AG04449 (cell line): ENCODE measurements around the gene EYS.

ENCODE experiments used
- CTCF ChIA-PET: fragments of 350-600 bp; formaldehyde crosslinking; extraction: SDS; loops from one replicate; lab custom pipeline; 2021; ENCODE audit warnings: antibody characterized with exemption; lab: Yijun Ruan, JAX
- POLR2A ChIA-PET: fragments of 400-600, 350-600 bp; formaldehyde crosslinking; extraction: SDS; loops from one replicate; lab custom pipeline; 2020; ENCODE audit warnings: antibody characterized with exemption, inconsistent platforms; lab: Yijun Ruan, JAX
- DNase-seq: peaks from one replicate; pipeline ENCODE4 v3.0.0-alpha.2; 2010; ENCODE audit warnings: low read depth, low spot score
- H3K4me3 ChIP-seq: 2 replicates; pipeline ENCODE4 v1.5.1; 2011; ENCODE audit warnings: low read depth, mild to moderate bottlenecking, control low read depth, low read length
- CTCF ChIP-seq: IDR thresholded peaks from one replicate; pipeline ENCODE4 v1.5.1; 2011; ENCODE audit warnings: mild to moderate bottlenecking, moderate library complexity, low read length, control low read depth, inconsistent platforms; ENCODE audit not compliant: insufficient read depth; ENCODE audit errors: missing control alignments

Gene EYS

GRCh38 chr6:65149841-65150240 is 557.2 kb downstream of the EYS start:
- ChIA-PET POLR2A (no interaction called here), CTCF (no interaction called here)
- no peak for DNase-seq

GRCh38 chr6:65148839-65149238 is 558.2 kb downstream of the EYS start:
- DNase-seq: no peak
- TF ChIP-seq CTCF: no peak
- ChIA-PET POLR2A (no interaction called here), CTCF (no interaction called here)
- H3K4me3 ChIP-seq: no peak overlapping the region

More at GRCh38 chr6:65149841-65150240, 557.2 kb downstream of the EYS start:
- H3K4me3 ChIP-seq: no peak overlapping the region
- TF ChIP-seq CTCF: no peak

GRCh38 chr6:65135567-65135966 is 571.5 kb downstream of the EYS start:
- CTCF ChIA-PET: no interaction called here
- no peak overlapping the region for H3K4me3 ChIP-seq
- POLR2A ChIA-PET: no interaction called here
- TF ChIP-seq CTCF: no peak
- no peak for DNase-seq

- TF ChIP-seq CTCF: no peak
- ChIA-PET POLR2A (no interaction called here), CTCF (no interaction called here)
- no peak overlapping the region for H3K4me3 ChIP-seq
- DNase-seq: no peak
Observed at GRCh38 chr6:65126667-65127066, 580.4 kb downstream of the EYS start.

GRCh38 chr6:65123521-65123920 is 583.5 kb downstream of the EYS start:
- no peak for DNase-seq
- no peak for TF ChIP-seq CTCF
- CTCF ChIA-PET: no interaction called here
- POLR2A ChIA-PET: no interaction called here
- H3K4me3 ChIP-seq: no peak overlapping the region

- ChIA-PET POLR2A (no interaction called here), CTCF (no interaction called here)
- no peak for TF ChIP-seq CTCF
- H3K4me3 ChIP-seq: no peak overlapping the region
- DNase-seq: no peak
Observed at GRCh38 chr6:65117817-65118409, 589.1 kb downstream of the EYS start.
